ENCODE data around the gene AMFR.

GRCh38 chr16:56356276-56357240 lies 68.8 kb downstream of the AMFR start:
- peak; percentile 56 to 81 (median 57) for TF ChIP-seq CTCF (IDR thresholded peaks at IDR 0.05)
- TF ChIP-seq POLR2A (IDR thresholded peaks at IDR 0.05) = no peak

All from testis (tissue), 2 donors.